ENCODE results near the gene RIMOC1. TPM values are rescaled to one million over a fixed set of nuclear protein-coding genes. Genes with fewer than 3 reads are reported as not detected.

The RIMOC1 gene, protein sequence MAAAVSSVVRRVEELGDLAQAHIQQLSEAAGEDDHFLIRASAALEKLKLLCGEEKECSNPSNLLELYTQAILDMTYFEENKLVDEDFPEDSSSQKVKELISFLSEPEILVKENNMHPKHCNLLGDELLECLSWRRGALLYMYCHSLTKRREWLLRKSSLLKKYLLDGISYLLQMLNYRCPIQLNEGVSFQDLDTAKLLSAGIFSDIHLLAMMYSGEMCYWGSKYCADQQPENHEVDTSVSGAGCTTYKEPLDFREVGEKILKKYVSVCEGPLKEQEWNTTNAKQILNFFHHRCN
- total RNA-seq (2021) (43.4 and 48.3 TPM in 2 replicates), Bru-seq, nascent RNA (percentile 93 among the genes with signal in this experiment), BruChase-seq, experiment 1, labeled RNA remaining after a 2-hour chase (percentile 98 among the genes with signal in this experiment), BruChase-seq, experiment 2, labeled RNA remaining after a 6-hour chase (percentile 96 among the genes with signal in this experiment)
- long read RNA-seq, full-length matches to known transcripts: 5 of 13 reads
- long read RNA-seq, partial matches to known transcripts: 1 of 13 reads
- long read RNA-seq, other reads (novel, unspliced or antisense): 7 of 13 reads

DNA sequence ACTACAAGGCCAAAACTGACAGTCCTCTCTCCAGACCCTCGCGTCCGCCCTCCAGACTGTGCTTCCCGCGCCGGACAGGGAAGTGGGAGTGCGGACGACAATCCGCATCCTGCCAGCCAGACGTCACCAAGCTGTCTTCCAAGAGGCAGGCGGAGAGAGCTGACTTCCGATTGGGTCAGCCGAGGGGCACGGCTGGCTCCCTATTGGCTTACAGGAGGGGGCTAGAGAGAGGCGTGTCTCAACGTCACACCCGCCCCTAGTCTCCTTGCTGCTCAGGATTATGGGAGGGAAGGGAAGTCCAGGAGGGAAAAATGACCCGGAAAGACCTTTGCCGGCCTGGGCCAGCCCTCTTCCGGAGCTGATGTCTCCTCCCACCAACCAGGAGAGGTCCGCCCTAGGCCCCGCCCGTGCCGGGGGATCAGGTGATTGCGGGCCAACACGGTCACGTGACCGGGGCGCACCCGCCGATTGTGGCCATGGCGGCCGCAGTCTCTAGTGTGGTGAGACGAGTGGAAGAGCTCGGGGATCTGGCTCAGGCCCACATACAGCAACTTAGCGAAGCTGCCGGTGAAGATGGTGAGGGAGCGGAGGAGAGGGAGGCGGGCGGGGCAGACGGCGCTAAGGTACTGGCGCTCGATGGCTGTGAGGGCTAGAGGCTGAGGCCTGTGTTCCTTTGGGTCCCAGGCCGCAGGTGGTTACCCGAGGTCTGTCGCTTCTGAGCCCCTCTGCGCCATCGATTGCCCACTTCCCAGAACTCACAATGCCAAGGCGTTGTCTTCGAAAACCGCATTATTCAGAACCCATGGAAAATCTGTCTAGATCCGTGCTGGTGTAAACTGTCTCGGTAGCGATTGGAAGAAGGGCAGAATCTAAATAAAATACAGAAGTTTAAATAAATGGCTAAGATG lies at the start of gene RIMOC1:
TSS of gene RIMOC1 (plus strand) at position 453 of the 908 bp plus-strand sequence. CDS start at position 477, 24 bp downstream.
- CTCF ChIA-PET: no interaction called here
- TF ChIP-seq, protein P1, sequence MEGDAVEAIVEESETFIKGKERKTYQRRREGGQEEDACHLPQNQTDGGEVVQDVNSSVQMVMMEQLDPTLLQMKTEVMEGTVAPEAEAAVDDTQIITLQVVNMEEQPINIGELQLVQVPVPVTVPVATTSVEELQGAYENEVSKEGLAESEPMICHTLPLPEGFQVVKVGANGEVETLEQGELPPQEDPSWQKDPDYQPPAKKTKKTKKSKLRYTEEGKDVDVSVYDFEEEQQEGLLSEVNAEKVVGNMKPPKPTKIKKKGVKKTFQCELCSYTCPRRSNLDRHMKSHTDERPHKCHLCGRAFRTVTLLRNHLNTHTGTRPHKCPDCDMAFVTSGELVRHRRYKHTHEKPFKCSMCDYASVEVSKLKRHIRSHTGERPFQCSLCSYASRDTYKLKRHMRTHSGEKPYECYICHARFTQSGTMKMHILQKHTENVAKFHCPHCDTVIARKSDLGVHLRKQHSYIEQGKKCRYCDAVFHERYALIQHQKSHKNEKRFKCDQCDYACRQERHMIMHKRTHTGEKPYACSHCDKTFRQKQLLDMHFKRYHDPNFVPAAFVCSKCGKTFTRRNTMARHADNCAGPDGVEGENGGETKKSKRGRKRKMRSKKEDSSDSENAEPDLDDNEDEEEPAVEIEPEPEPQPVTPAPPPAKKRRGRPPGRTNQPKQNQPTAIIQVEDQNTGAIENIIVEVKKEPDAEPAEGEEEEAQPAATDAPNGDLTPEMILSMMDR (conservative IDR thresholded peaks at IDR 0.05; ENCODE audit: low read depth, low read length): no peak
- no peak for TF ChIP-seq EZH2 (IDR thresholded peaks at IDR 0.05; ENCODE audit: borderline replicate concordance, low read depth, low read length, poor library complexity, severe bottlenecking)
- Histone ChIP-seq H3K27ac (ENCODE audit: low read depth, low read length, poor library complexity, severe bottlenecking) (peak within 1 kb of the TSS; percentile 94), H3K27me3 (replicated peaks; ENCODE audit: insufficient read depth, low read depth, low read length, poor library complexity) (no peaks in the 10 kb centered on the region), H3K4me1 (ENCODE audit: insufficient read depth, low read length, poor library complexity, severe bottlenecking) (peaks cover 14% of the 10 kb centered on the region), H3K4me3 (ENCODE audit: low read depth, low read length, poor library complexity, severe bottlenecking) (peak within 1 kb of the TSS; percentile 69), H3K9me3 (ENCODE audit: low read depth, low read length, poor library complexity, severe bottlenecking) (no peaks in the 10 kb centered on the region), H3K36me3 (ENCODE audit: insufficient read depth, low read length, poor library complexity, severe bottlenecking) (peaks cover 17% of the 10 kb centered on the region)
- DNase-seq (ENCODE audit: low spot score): peak; percentile 99
- POLR2A ChIA-PET (ENCODE audit: low non-redundant PET): interaction anchor here (0.6 to 0.7 kb wide), 2 partner anchors 110 to 1047 kb away, joined by 3 to 4 read pairs; no protein-coding TSS in a partner anchor
- intact Hi-C loops (cut with micrococcal nuclease; ENCODE audit: unreplicated experiment): no loop called here
- no TSS peak for BruUV-seq (replicated peaks)

DNA sequence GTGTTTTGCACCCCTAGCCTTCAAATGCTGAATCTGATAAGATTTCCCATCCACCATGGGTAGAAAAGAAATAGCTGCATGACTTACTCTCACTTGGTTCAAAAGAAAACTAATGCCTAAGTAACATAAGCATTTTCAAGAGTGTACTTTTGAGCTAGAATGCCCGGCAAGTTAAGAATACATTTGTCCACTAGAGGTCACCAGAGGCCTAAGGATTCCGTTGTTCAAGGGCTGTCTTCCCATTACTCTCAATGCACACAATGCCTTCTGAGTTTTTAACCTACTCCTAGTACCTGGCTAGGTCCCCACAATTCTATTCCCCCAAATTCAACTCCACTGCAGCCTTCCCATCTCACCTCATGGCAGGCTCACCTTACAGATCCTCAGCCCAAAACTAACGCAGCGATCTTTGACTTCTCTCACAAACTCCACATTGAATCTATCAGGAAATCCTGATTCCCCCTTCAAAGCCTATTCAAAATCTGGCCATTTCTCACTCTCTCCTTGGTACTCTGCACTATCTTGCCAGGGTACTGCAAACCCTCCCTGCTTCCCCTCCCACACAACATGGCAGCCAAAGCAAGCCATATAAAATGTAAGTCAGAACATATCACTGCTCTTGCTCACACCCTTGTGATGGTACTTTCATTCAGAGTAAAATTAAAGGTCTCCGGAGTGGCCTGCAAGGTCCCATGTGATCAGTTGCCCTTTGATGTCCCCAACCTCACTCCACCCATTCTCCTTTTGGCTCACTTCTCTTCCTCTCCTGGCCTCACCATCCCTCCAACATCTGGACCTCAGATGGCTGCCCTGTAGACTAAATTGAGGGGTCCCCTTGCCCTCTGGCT lies 47.3 kb upstream of the RIMOC1 start:
- DNase-seq (ENCODE audit: low spot score): peak; percentile 77
- H3K9me3 ChIP-seq (ENCODE audit: low read depth, low read length, poor library complexity, severe bottlenecking): no peaks in the 10 kb centered on the region
- no peaks in the 10 kb centered on the region for H3K4me1 ChIP-seq (ENCODE audit: insufficient read depth, low read length, poor library complexity, severe bottlenecking)
- ChIA-PET CTCF (interaction anchor here (0.6 to 1.5 kb wide), 5 partner anchors 62 to 1033 kb away, joined by 3 to 27 read pairs (median 4); no protein-coding TSS in a partner anchor), POLR2A (ENCODE audit: low non-redundant PET) (interaction anchor here (0.5 to 0.6 kb wide), 2 partner anchors 205 to 927 kb away, joined by 3 to 6 read pairs; no protein-coding TSS in a partner anchor)
- no peak overlapping the region for H3K4me3 ChIP-seq (ENCODE audit: low read depth, low read length, poor library complexity, severe bottlenecking)
- BruUV-seq (replicated peaks): no TSS peak
- intact Hi-C loops (cut with micrococcal nuclease; ENCODE audit: unreplicated experiment): loop anchor here (1.0 to 5.0 kb wide), 4 partner anchors 200 to 1030 kb away; no protein-coding TSS in a partner anchor
- H3K36me3 ChIP-seq (ENCODE audit: insufficient read depth, low read length, poor library complexity, severe bottlenecking): peaks cover 23% of the 10 kb centered on the region
- TF ChIP-seq, protein P1 (conservative IDR thresholded peaks at IDR 0.05; ENCODE audit: low read depth, low read length): peak; percentile 74
- no peak for TF ChIP-seq EZH2 (IDR thresholded peaks at IDR 0.05; ENCODE audit: borderline replicate concordance, low read depth, low read length, poor library complexity, severe bottlenecking)
- no peaks in the 10 kb centered on the region for H3K27me3 ChIP-seq (replicated peaks; ENCODE audit: insufficient read depth, low read depth, low read length, poor library complexity)
- H3K27ac ChIP-seq (ENCODE audit: low read depth, low read length, poor library complexity, severe bottlenecking): peak overlapping the region; percentile 11

All from A673 (cell line).